PFSK-1 (cell line): Measurements from ENCODE around the gene CDH7.

ENCODE experiments used
- FOXP2 ChIP-seq: optimal IDR thresholded peaks from 2 replicates; pipeline ENCODE3; 2011; ENCODE audit warnings: borderline replicate concordance, control low read depth, inconsistent platforms; ENCODE audit not compliant: insufficient read depth; ENCODE audit errors: extremely low read length, extremely low read depth
- POLR2AphosphoS5 ChIP-seq: IDR thresholded peaks from 2 replicates; pipeline ENCODE4 v1.6.1; 2012; ENCODE audit warnings: low read depth, mild to moderate bottlenecking, control low read depth, low read length, moderate library complexity
- REST ChIP-seq, 2 experiments: IDR thresholded peaks; 2 replicates each; pipeline versions ENCODE4 v1.6.1 to v1.8.0; 2011 to 2012; ENCODE audit warnings: low read depth in 2 of 2, low read length in 2 of 2, control low read depth in 1 of 2, inconsistent platforms in 1 of 2, mild to moderate bottlenecking in 1 of 2, moderate library complexity in 1 of 2; ENCODE audit not compliant: insufficient read depth in 1 of 2
- SIN3A ChIP-seq: IDR thresholded peaks from 2 replicates; pipeline ENCODE4 v1.6.1; 2012; ENCODE audit warnings: mild to moderate bottlenecking, low read length, moderate library complexity, borderline replicate concordance; ENCODE audit not compliant: insufficient read depth
- TAF1 ChIP-seq: IDR thresholded peaks from 2 replicates; pipeline ENCODE4 v1.6.1; 2012; ENCODE audit warnings: low read length, control low read depth, borderline replicate concordance; ENCODE audit not compliant: insufficient read depth

CDH7 gene

GRCh38 chr18:65762556-65762955, 11.7 kb downstream of the CDH7 start:
- TF ChIP-seq FOXP2 (no peak), TAF1 (no peak), POLR2AphosphoS5 (no peak), REST (IDR thresholded peaks at IDR 0.05; ENCODE audit: insufficient read depth in 1 of 2, low read depth in 2 of 2, low read length in 2 of 2) (no peak), SIN3A (no peak)

- TF ChIP-seq SIN3A (no peak), REST (IDR thresholded peaks at IDR 0.05; ENCODE audit: insufficient read depth in 1 of 2, low read depth in 2 of 2, low read length in 2 of 2) (no peak), FOXP2 (no peak), TAF1 (no peak), POLR2AphosphoS5 (no peak)
Observed at GRCh38 chr18:65767406-65767805, 16.6 kb downstream of the CDH7 start.

GRCh38 chr18:65768120-65768778, 17.4 kb downstream of the CDH7 start:
- TF ChIP-seq POLR2AphosphoS5 (no peak), TAF1 (no peak), FOXP2 (no peak), REST (IDR thresholded peaks at IDR 0.05; ENCODE audit: insufficient read depth in 1 of 2, low read depth in 2 of 2, low read length in 2 of 2) (no peak), SIN3A (no peak)

DNA sequence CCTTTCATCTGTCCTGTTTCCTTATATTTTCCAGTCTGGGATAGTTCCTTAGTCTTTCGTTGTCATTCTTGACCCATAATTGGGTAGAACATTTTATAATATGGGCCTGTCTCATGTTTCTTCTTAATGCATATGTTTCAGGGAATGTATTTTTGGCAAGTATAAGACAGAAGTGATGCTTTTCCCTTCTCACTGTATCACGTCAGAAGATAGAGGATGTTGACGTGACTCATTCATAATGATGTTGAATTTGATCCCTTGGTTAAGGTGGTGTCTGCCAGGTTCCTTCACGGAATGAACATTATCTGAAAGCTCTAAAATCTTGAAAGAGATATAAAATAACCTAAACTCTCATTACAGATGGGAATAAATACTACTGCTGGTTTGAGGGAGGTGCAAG, 18.8 kb downstream of the CDH7 start:
- TF ChIP-seq SIN3A (no peak), REST (IDR thresholded peaks at IDR 0.05; ENCODE audit: insufficient read depth in 1 of 2, low read depth in 2 of 2, low read length in 2 of 2) (no peak), FOXP2 (no peak), POLR2AphosphoS5 (no peak), TAF1 (no peak)
